ENCODE data around the gene CYP27B1.
A peak's percentile ranks its signal among the peaks of the same experiment; 100 is the strongest.

CYP27B1 gene

DNA sequence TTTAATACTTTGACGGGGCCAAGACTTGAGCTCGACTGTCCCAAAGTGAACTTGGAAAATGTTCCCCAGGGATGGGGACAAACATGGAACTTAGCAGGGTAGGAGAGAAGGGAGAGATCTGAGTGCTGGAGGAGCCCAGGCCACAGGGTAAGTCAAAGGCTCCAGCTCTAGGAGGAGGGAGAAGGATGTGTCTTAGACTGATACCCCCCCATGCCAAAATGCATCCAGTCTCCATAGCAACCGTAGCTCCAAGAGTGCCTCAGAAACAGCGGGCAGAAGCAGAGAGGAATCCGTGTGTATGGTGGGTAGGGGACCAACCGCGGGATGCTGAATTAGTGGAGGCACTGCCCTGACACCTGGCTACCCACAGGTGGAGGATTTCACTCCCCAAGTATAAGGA lies 27.5 kb downstream of the CYP27B1 start:
- Histone ChIP-seq H3K4me2 (ENCODE audit: low read length) (peak overlapping the region; percentile 15; the same call in 1 of the 2 replicates), H3K4me3 (ENCODE audit: low read depth, low read length, poor library complexity, severe bottlenecking) (no peak overlapping the region), H3F3A (ENCODE audit: insufficient read depth, low read length) (no peaks in the 10 kb centered on the region), H3K36me3 (ENCODE audit: insufficient read depth, low read length) (peaks cover 6% of the 10 kb centered on the region; the same call in 1 of the 2 replicates), H2AFZ (ENCODE audit: low read length) (no peak overlapping the region), H3K9me3 (ENCODE audit: low read length) (no peaks in the 10 kb centered on the region), H3K4me1 (ENCODE audit: insufficient read depth, low read length, severe bottlenecking) (peaks cover 43% of the 10 kb centered on the region), H3K27me3 (ENCODE audit: insufficient read depth, low read length) (no peaks in the 10 kb centered on the region), H3K9ac (ENCODE audit: low read length) (no peak overlapping the region), H4K20me1 (ENCODE audit: insufficient read depth, low read length) (no peaks in the 10 kb centered on the region), H3K27ac (ENCODE audit: low read depth, low read length, poor library complexity, severe bottlenecking) (no peak overlapping the region), H3K79me2 (ENCODE audit: insufficient read depth, low read length) (no peaks in the 10 kb centered on the region), H3K9me2 (ENCODE audit: low read depth, low read length) (no peaks in the 10 kb centered on the region)
- TF ChIP-seq, protein P1, sequence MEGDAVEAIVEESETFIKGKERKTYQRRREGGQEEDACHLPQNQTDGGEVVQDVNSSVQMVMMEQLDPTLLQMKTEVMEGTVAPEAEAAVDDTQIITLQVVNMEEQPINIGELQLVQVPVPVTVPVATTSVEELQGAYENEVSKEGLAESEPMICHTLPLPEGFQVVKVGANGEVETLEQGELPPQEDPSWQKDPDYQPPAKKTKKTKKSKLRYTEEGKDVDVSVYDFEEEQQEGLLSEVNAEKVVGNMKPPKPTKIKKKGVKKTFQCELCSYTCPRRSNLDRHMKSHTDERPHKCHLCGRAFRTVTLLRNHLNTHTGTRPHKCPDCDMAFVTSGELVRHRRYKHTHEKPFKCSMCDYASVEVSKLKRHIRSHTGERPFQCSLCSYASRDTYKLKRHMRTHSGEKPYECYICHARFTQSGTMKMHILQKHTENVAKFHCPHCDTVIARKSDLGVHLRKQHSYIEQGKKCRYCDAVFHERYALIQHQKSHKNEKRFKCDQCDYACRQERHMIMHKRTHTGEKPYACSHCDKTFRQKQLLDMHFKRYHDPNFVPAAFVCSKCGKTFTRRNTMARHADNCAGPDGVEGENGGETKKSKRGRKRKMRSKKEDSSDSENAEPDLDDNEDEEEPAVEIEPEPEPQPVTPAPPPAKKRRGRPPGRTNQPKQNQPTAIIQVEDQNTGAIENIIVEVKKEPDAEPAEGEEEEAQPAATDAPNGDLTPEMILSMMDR (IDR thresholded peaks at IDR 0.05; ENCODE audit: low read length) = no peak
- no peak for TF ChIP-seq EZH2 (IDR thresholded peaks at IDR 0.05; ENCODE audit: borderline replicate concordance, low read length)

- Histone ChIP-seq H3K4me3 (ENCODE audit: low read depth, low read length, poor library complexity, severe bottlenecking) (no peak within 1 kb of the TSS), H3K9me3 (ENCODE audit: low read length) (no peaks in the 10 kb centered on the region), H4K20me1 (ENCODE audit: insufficient read depth, low read length) (no peaks in the 10 kb centered on the region), H3K9me2 (ENCODE audit: low read depth, low read length) (no peaks in the 10 kb centered on the region), H3K4me2 (ENCODE audit: low read length) (peak within 1 kb of the TSS; percentile 15; the same call in 1 of the 2 replicates), H3K9ac (ENCODE audit: low read length) (no peak within 1 kb of the TSS), H3K4me1 (ENCODE audit: insufficient read depth, low read length, severe bottlenecking) (peaks cover 36% of the 10 kb centered on the region), H3K79me2 (ENCODE audit: insufficient read depth, low read length) (no peaks in the 10 kb centered on the region), H2AFZ (ENCODE audit: low read length) (no peak within 1 kb of the TSS), H3K27me3 (ENCODE audit: insufficient read depth, low read length) (no peaks in the 10 kb centered on the region), H3K27ac (ENCODE audit: low read depth, low read length, poor library complexity, severe bottlenecking) (no peak within 1 kb of the TSS), H3K36me3 (ENCODE audit: insufficient read depth, low read length) (peaks cover 9% of the 10 kb centered on the region; the same call in 1 of the 2 replicates), H3F3A (ENCODE audit: insufficient read depth, low read length) (no peaks in the 10 kb centered on the region)
- no peak for TF ChIP-seq EZH2 (IDR thresholded peaks at IDR 0.05; ENCODE audit: borderline replicate concordance, low read length)
- TF ChIP-seq, protein P1 (IDR thresholded peaks at IDR 0.05; ENCODE audit: low read length) = no peak
Measured at GRCh38 chr12:57738661-57739237, 28.1 kb downstream of the CYP27B1 start, which contains the start of gene AGAP2. Gene AGAP2, minus strand, starts transcription at chr12:57738742. Its CDS starts 496 bp downstream, at chr12:57738246.

- no peak overlapping the region for H3K27ac ChIP-seq (ENCODE audit: low read depth, low read length, poor library complexity, severe bottlenecking)
- peaks cover 34% of the 10 kb centered on the region for H3K4me1 ChIP-seq (ENCODE audit: insufficient read depth, low read length, severe bottlenecking)
- H3K4me2 ChIP-seq (ENCODE audit: low read length) = no peak overlapping the region
- TF ChIP-seq, protein P1 (IDR thresholded peaks at IDR 0.05; ENCODE audit: low read length) = no peak
- no peak for TF ChIP-seq EZH2 (IDR thresholded peaks at IDR 0.05; ENCODE audit: borderline replicate concordance, low read length)
- H2AFZ ChIP-seq (ENCODE audit: low read length) = no peak overlapping the region
- peaks cover 9% of the 10 kb centered on the region; the same call in 1 of the 2 replicates for H3K36me3 ChIP-seq (ENCODE audit: insufficient read depth, low read length)
- no peaks in the 10 kb centered on the region for H3F3A ChIP-seq (ENCODE audit: insufficient read depth, low read length)
- no peaks in the 10 kb centered on the region for H3K79me2 ChIP-seq (ENCODE audit: insufficient read depth, low read length)
- H3K9me3 ChIP-seq (ENCODE audit: low read length) = no peaks in the 10 kb centered on the region
- no peak overlapping the region for H3K4me3 ChIP-seq (ENCODE audit: low read depth, low read length, poor library complexity, severe bottlenecking)
- no peak overlapping the region for H3K9ac ChIP-seq (ENCODE audit: low read length)
- no peaks in the 10 kb centered on the region for H3K27me3 ChIP-seq (ENCODE audit: insufficient read depth, low read length)
- no peaks in the 10 kb centered on the region for H3K9me2 ChIP-seq (ENCODE audit: low read depth, low read length)
- H4K20me1 ChIP-seq (ENCODE audit: insufficient read depth, low read length) = no peaks in the 10 kb centered on the region
Measured at GRCh38 chr12:57737467-57738460, 29.1 kb downstream of the CYP27B1 start.

Data from OCI-LY1 (cell line).